ENCODE data around the gene GJE1. TPM values are rescaled to one million over a fixed set of nuclear protein-coding genes. Genes with fewer than 3 reads are reported as not detected.

The GJE1 gene
- total and polyA plus RNA-seq, 8 donors, result not detected

DNA sequence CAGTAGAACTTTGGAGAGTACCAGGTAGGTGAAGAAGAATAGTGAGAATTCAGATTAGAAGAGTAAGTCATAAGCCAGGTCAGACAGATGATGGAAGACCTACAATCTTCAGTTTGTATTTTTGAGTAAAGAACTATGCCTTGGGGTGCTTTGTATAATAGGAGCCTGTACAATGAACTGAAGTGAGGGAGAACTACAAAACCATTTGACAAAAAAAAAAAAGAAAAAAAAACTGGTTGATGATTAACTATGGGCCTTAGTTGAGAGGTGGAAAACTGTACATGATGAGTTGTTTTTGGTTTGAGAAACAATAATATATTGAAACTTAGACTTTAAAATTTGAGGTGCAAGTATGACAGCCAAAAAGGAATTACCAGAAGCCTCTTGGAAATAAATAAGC is 40.0 kb downstream of the GJE1 start:
- TF ChIP-seq, protein P1, sequence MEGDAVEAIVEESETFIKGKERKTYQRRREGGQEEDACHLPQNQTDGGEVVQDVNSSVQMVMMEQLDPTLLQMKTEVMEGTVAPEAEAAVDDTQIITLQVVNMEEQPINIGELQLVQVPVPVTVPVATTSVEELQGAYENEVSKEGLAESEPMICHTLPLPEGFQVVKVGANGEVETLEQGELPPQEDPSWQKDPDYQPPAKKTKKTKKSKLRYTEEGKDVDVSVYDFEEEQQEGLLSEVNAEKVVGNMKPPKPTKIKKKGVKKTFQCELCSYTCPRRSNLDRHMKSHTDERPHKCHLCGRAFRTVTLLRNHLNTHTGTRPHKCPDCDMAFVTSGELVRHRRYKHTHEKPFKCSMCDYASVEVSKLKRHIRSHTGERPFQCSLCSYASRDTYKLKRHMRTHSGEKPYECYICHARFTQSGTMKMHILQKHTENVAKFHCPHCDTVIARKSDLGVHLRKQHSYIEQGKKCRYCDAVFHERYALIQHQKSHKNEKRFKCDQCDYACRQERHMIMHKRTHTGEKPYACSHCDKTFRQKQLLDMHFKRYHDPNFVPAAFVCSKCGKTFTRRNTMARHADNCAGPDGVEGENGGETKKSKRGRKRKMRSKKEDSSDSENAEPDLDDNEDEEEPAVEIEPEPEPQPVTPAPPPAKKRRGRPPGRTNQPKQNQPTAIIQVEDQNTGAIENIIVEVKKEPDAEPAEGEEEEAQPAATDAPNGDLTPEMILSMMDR (IDR thresholded peaks at IDR 0.05), result no peak
- H3K4me3 ChIP-seq, result no peak overlapping the region
- intact Hi-C loops (cut with DNase I), result no loop called here
- no peaks in the 10 kb centered on the region for H3K27me3 ChIP-seq
- DNase-seq (no peak), FAIRE-seq (no peak), ATAC-seq (no peak)
- no peaks in the 10 kb centered on the region for H3K9me3 ChIP-seq
- no peak overlapping the region for H3K27ac ChIP-seq
- peaks cover 0 to 6% (median 0%) of the 10 kb centered on the region in 3 donors for H3K36me3 ChIP-seq
- no peaks in the 10 kb centered on the region for H3K4me1 ChIP-seq

DNA sequence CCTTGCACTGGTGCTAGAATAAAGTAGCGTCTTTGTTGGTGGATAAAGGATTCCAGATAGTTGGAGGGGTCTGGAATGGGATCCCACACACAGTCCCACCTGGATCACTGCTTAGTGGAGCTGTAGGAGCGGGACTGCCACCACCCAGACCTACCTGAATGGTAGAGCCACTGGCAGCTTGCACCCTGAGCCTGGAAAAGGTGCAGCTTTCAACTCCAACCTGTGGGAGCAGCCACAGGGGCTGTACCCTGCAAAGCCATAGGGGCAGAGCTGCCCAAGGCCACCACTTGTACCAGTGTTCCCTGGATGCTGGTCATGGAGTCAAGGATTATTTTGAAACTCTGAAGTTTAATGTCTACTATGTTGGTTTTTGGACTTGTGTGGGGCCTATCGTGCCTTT is 41.3 kb downstream of the GJE1 start:
- peaks cover 0 to 6% (median 0%) of the 10 kb centered on the region in 3 donors for H3K36me3 ChIP-seq
- intact Hi-C loops (cut with DNase I), result no loop called here
- H3K4me1 ChIP-seq, result no peaks in the 10 kb centered on the region
- no peak overlapping the region for H3K27ac ChIP-seq
- no peak for FAIRE-seq
- H3K9me3 ChIP-seq, result peaks cover 0 to 4% (median 0%) of the 10 kb centered on the region in 4 donors
- H3K4me3 ChIP-seq, result no peak overlapping the region
- no peaks in the 10 kb centered on the region for H3K27me3 ChIP-seq
- ATAC-seq, result no peak
- 94 to 98% methylated on average over 3 of the region's 3 CpGs for WGBS, 2 donors
- no peak for DNase-seq
- TF ChIP-seq, protein P1 (IDR thresholded peaks at IDR 0.05), result no peak

DNA sequence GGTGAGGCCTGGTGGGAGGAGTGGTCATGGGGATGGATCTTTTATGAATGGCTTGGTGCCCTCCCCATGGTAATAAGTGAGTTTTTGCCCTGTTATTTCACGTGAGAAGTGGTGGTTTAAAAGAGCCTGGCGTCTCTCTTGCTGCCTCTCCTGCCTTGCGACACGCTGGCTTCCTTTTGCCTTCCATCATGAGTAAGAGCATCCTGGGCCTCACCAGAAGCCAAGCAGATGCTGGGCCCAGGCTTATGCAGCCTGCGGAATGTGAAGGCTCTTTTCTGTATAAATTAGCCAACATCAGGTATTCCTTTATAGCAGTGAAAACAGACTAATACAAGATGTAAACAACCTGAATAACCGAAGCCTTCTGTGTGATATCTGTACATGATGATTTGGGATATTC is 42.0 kb downstream of the GJE1 start:
- H3K27ac ChIP-seq, result no peak overlapping the region
- TF ChIP-seq, protein P1 (IDR thresholded peaks at IDR 0.05), result no peak
- H3K9me3 ChIP-seq, result peaks cover 0 to 4% (median 0%) of the 10 kb centered on the region in 4 donors
- intact Hi-C loops (cut with DNase I), result no loop called here
- no peak for FAIRE-seq
- no peak for DNase-seq
- no peaks in the 10 kb centered on the region for H3K27me3 ChIP-seq
- H3K4me3 ChIP-seq, result no peak overlapping the region
- H3K36me3 ChIP-seq, result peaks cover 0 to 6% (median 0%) of the 10 kb centered on the region in 3 donors
- ATAC-seq, result no peak
- no peaks in the 10 kb centered on the region for H3K4me1 ChIP-seq
- 91 to 94% methylated on average over 6 of the region's 6 CpGs for WGBS, 2 donors

DNA sequence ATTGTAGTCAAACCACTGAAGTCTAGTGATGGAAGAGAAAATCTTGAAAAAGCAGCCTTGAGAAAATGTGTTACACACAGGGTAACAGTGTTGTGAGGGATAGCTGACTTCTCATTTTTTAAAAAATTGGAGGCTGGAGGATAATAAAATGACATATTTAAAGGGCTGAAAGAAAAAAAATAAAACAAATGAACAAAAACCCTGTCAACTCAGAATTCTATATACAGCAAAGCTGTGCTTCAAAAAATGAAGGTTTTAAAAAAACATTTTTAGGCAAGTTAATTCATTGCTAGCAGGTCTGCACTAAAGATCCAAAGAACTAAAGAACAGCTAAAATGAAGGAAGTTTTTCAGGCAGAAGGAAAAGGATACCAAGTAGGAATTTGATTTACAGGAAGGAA is 45.4 kb downstream of the GJE1 start:
- TF ChIP-seq, protein P1 (IDR thresholded peaks at IDR 0.05), result no peak
- H3K4me3 ChIP-seq, result no peak overlapping the region
- H3K27ac ChIP-seq, result no peak overlapping the region
- H3K9me3 ChIP-seq, result peaks cover 0 to 4% (median 0%) of the 10 kb centered on the region in 4 donors
- H3K36me3 ChIP-seq, result no peaks in the 10 kb centered on the region
- ATAC-seq, result no peak
- no peak for DNase-seq
- no peaks in the 10 kb centered on the region for H3K27me3 ChIP-seq
- intact Hi-C loops (cut with DNase I), result no loop called here
- FAIRE-seq, result no peak
- no peaks in the 10 kb centered on the region for H3K4me1 ChIP-seq

DNA sequence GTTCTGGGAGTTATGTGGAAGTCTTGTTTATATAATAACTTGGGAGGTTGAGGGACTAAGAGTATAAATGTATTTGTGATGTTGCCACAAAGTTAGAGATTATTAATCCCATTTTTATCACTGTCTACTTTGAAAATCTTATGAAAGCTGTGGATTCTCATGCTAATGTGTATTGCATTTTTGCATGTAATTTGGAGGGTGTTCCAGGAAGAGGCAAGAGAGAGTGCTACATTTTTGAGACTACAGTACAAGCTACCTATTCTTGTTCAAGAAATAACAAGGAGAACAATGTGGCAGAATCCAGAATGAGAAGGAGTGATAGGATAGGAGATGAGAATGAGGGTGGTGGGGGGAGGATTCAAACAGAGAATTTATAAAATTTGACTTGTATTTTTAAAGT is 49.3 kb downstream of the GJE1 start:
- TF ChIP-seq, protein P1 (IDR thresholded peaks at IDR 0.05), result no peak
- ATAC-seq (no peak), FAIRE-seq (no peak), DNase-seq (no peak)
- Histone ChIP-seq H3K4me1 (no peaks in the 10 kb centered on the region), H3K27me3 (no peaks in the 10 kb centered on the region), H3K36me3 (no peaks in the 10 kb centered on the region), H3K27ac (no peak overlapping the region), H3K4me3 (no peak overlapping the region), H3K9me3 (peaks cover 0 to 4% (median 0%) of the 10 kb centered on the region in 4 donors)
- intact Hi-C loops (cut with DNase I), result no loop called here
